CD4-positive, CD25-positive, alpha-beta regulatory T cell (primary cell): ENCODE data around the gene ACTG2. TPM values are rescaled to one million over a fixed set of nuclear protein-coding genes. Genes with fewer than 3 reads are reported as not detected.
"Not testable (repeated sequence)": the region's sequence is repeated elsewhere in the genome, so short reads cannot be mapped to it uniquely, and the experiment has no call there.

Experiments
- ATAC-seq, 2 donors: fragments of 150-1000 bp; cut with Tn5 transposase; one replicate each; pipeline ENCODE4 v1.10.0; 2021; ENCODE audit warnings: low read depth in 2 of 2, moderate number of reproducible peaks in 2 of 2, moderate library complexity in 1 of 2
- DNase-seq, 3 donors: peaks; one replicate each; pipeline versions ENCODE4 v3.0.0 to v3.0.0-alpha.2; 2012 to 2022; ENCODE audit warnings: mixed read lengths in 1 of 3
- H3K27ac ChIP-seq: one replicate; pipeline ENCODE4 v1.7.0; 2013; ENCODE audit warnings: mild to moderate bottlenecking, low read length; ENCODE audit not compliant: insufficient read depth, poor library complexity, severe bottlenecking
- H3K27me3 ChIP-seq: one replicate; pipeline ENCODE4 v1.7.0; 2013; ENCODE audit warnings: low read length; ENCODE audit not compliant: control insufficient read depth, insufficient read depth
- H3K36me3 ChIP-seq: one replicate; pipeline ENCODE4 v1.7.0; 2013; ENCODE audit warnings: mild to moderate bottlenecking, low read length, moderate library complexity; ENCODE audit not compliant: control insufficient read depth, insufficient read depth
- H3K4me1 ChIP-seq: 2 replicates; pipeline ENCODE4 v1.7.0; 2013; ENCODE audit warnings: mild to moderate bottlenecking, low read length; ENCODE audit not compliant: insufficient read depth, control insufficient read depth, poor library complexity, severe bottlenecking
- H3K4me3 ChIP-seq: one replicate; pipeline ENCODE4 v1.7.0; 2013; ENCODE audit warnings: low read depth, mild to moderate bottlenecking, low read length, moderate library complexity
- H3K9me3 ChIP-seq, 2 experiments: 1 replicate in 1 of 2; 2 replicates in 1 of 2; pipeline ENCODE4 v1.7.0; 2013; ENCODE audit warnings: low read length in 2 of 2, mild to moderate bottlenecking in 1 of 2, moderate library complexity in 1 of 2; ENCODE audit not compliant: control insufficient read depth in 2 of 2
- H3K27ac Mint-ChIP-seq, 3 donors: one replicate each; pipeline ENCODE4 v1.8.0; 2020 to 2022; ENCODE audit warnings: mild to moderate bottlenecking in 3 of 3, mixed read lengths in 3 of 3, moderate library complexity in 2 of 3
- H3K27me3 Mint-ChIP-seq: one replicate; pipeline ENCODE4 v1.8.0; 2022; ENCODE audit warnings: mild to moderate bottlenecking, mixed read lengths
- H3K36me3 Mint-ChIP-seq: one replicate; pipeline ENCODE4 v1.8.0; 2020; ENCODE audit warnings: mixed read lengths
- H3K4me1 Mint-ChIP-seq, 4 donors: one replicate each; pipeline ENCODE4 v1.8.0; 2020 to 2022; ENCODE audit warnings: mixed read lengths in 4 of 4, mild to moderate bottlenecking in 1 of 4
- H3K4me3 Mint-ChIP-seq, 4 donors: one replicate each; pipeline ENCODE4 v1.8.0; 2020 to 2022; ENCODE audit warnings: mild to moderate bottlenecking in 4 of 4, mixed read lengths in 4 of 4, moderate library complexity in 3 of 4
- H3K9me3 Mint-ChIP-seq, 7 donors: one replicate each; pipeline ENCODE4 v1.8.0; 2020 to 2022; ENCODE audit warnings: mixed read lengths in 7 of 7, mild to moderate bottlenecking in 3 of 7, moderate library complexity in 2 of 7
- polyA plus RNA-seq, 4 donors: library from polyadenylated mRNA; unstranded; fragments of 300-500 nt; fragmentation: Illumina TruSeq; gene quantifications; one replicate each; pipeline ENCODE4 v1.2.3, GENCODE V29; 2021
- total RNA-seq: library from RNA; stranded (reverse); gene quantifications from one replicate; pipeline ENCODE4 v1.2.3, GENCODE V29; 2022

ACTG2 gene
- total and polyA plus RNA-seq, 5 donors from 2014 or later = 0.64 to 6.6 (median 2.8) TPM

GRCh38 chr2:73935641-73936040, 42.8 kb downstream of the ACTG2 start:
- peaks cover 6 to 92% (median 72%) of the 10 kb centered on the region in 4 donors for H3K4me1 Mint-ChIP-seq
- no peaks in the 10 kb centered on the region for H3K9me3 Mint-ChIP-seq
- DNase-seq = no peak
- peaks cover 51% of the 10 kb centered on the region for H3K36me3 Mint-ChIP-seq
- peaks cover 32% of the 10 kb centered on the region for H3K36me3 ChIP-seq
- H3K9me3 ChIP-seq = no peaks in the 10 kb centered on the region
- no peak overlapping the region for H3K4me3 ChIP-seq
- no peak for ATAC-seq
- no peaks in the 10 kb centered on the region for H3K27me3 ChIP-seq
- H3K4me3 Mint-ChIP-seq = no peak overlapping the region
- H3K27ac ChIP-seq = no peak overlapping the region
- H3K4me1 ChIP-seq = peaks cover 32% of the 10 kb centered on the region
- no peaks in the 10 kb centered on the region for H3K27me3 Mint-ChIP-seq
- peak overlapping the region in 1 of 3 donors; percentile 64 for H3K27ac Mint-ChIP-seq

- H3K4me1 Mint-ChIP-seq = peaks cover 6 to 91% (median 69%) of the 10 kb centered on the region in 4 donors
- peaks cover 21% of the 10 kb centered on the region for H3K4me1 ChIP-seq
- H3K9me3 ChIP-seq = no peaks in the 10 kb centered on the region
- peaks cover 45% of the 10 kb centered on the region for H3K36me3 Mint-ChIP-seq
- ATAC-seq = no peak
- H3K27ac ChIP-seq = no peak overlapping the region
- H3K4me3 Mint-ChIP-seq = peak overlapping the region in 1 of 4 donors; percentile 22
- H3K27ac Mint-ChIP-seq = peak overlapping the region; percentile 38 to 89 (median 64)
- no peak for DNase-seq
- no peaks in the 10 kb centered on the region for H3K27me3 ChIP-seq
- H3K36me3 ChIP-seq = peaks cover 31% of the 10 kb centered on the region
- no peaks in the 10 kb centered on the region for H3K27me3 Mint-ChIP-seq
- no peak overlapping the region for H3K4me3 ChIP-seq
- no peaks in the 10 kb centered on the region for H3K9me3 Mint-ChIP-seq
Observed at GRCh38 chr2:73937103-73937885, 44.5 kb downstream of the ACTG2 start.

GRCh38 chr2:73937899-73938298, 45.1 kb downstream of the ACTG2 start:
- Mint-ChIP-seq H3K4me1 (peaks cover 12 to 91% (median 70%) of the 10 kb centered on the region in 4 donors), H3K36me3 (peaks cover 44% of the 10 kb centered on the region), H3K4me3 (no peak overlapping the region), H3K9me3 (no peaks in the 10 kb centered on the region), H3K27me3 (no peaks in the 10 kb centered on the region), H3K27ac (peak overlapping the region in 2 of 3 donors; percentile 20 to 89)
- H3K4me3 ChIP-seq = no peak overlapping the region
- ATAC-seq = no peak
- no peaks in the 10 kb centered on the region for H3K9me3 ChIP-seq
- no peak for DNase-seq
- no peaks in the 10 kb centered on the region for H3K27me3 ChIP-seq
- H3K27ac ChIP-seq = no peak overlapping the region
- H3K36me3 ChIP-seq = peaks cover 27% of the 10 kb centered on the region
- H3K4me1 ChIP-seq = peaks cover 21% of the 10 kb centered on the region

- peak in 1 of 3 donors; percentile 14 for DNase-seq
- peak; percentile 29 to 30 for ATAC-seq
- H3K27me3 ChIP-seq = no peaks in the 10 kb centered on the region
- peaks cover 21% of the 10 kb centered on the region for H3K4me1 ChIP-seq
- no peaks in the 10 kb centered on the region for H3K9me3 ChIP-seq
- H3K27me3 Mint-ChIP-seq = no peaks in the 10 kb centered on the region
- H3K36me3 ChIP-seq = peaks cover 28% of the 10 kb centered on the region
- peak overlapping the region in 2 of 4 donors; percentile 15 to 50 for H3K4me3 Mint-ChIP-seq
- H3K4me3 ChIP-seq = no peak overlapping the region
- no peaks in the 10 kb centered on the region for H3K9me3 Mint-ChIP-seq
- peak overlapping the region in 2 of 3 donors; percentile 20 to 63 for H3K27ac Mint-ChIP-seq
- peaks cover 12 to 92% (median 65%) of the 10 kb centered on the region in 4 donors for H3K4me1 Mint-ChIP-seq
- H3K27ac ChIP-seq = no peak overlapping the region
- peaks cover 39% of the 10 kb centered on the region for H3K36me3 Mint-ChIP-seq
Observed at GRCh38 chr2:73938718-73939352, 46.0 kb downstream of the ACTG2 start.

GRCh38 chr2:73939419-73939818, 46.6 kb downstream of the ACTG2 start:
- ATAC-seq = peak; percentile 54 to 57
- Mint-ChIP-seq H3K27ac (peak overlapping the region in 1 of 3 donors; percentile 20), H3K4me1 (peaks cover 16 to 92% (median 67%) of the 10 kb centered on the region in 4 donors), H3K4me3 (peak overlapping the region in 1 of 4 donors; percentile 14), H3K27me3 (no peaks in the 10 kb centered on the region), H3K9me3 (no peaks in the 10 kb centered on the region), H3K36me3 (peaks cover 39% of the 10 kb centered on the region)
- Histone ChIP-seq H3K36me3 (peaks cover 29% of the 10 kb centered on the region), H3K4me1 (peaks cover 21% of the 10 kb centered on the region), H3K27ac (no peak overlapping the region), H3K4me3 (no peak overlapping the region), H3K9me3 (no peaks in the 10 kb centered on the region), H3K27me3 (no peaks in the 10 kb centered on the region)
- DNase-seq = peak in 2 of 3 donors; percentile 28 to 29

GRCh38 chr2:73940066-73940465, 47.3 kb downstream of the ACTG2 start:
- H3K27ac Mint-ChIP-seq = peak overlapping the region in 2 of 3 donors; percentile 17 to 58
- peaks cover 34% of the 10 kb centered on the region for H3K36me3 ChIP-seq
- not testable (repeated sequence) for H3K4me3 Mint-ChIP-seq, H3K4me3 ChIP-seq, H3K27me3 ChIP-seq, ATAC-seq, H3K9me3 ChIP-seq, H3K9me3 Mint-ChIP-seq, H3K27me3 Mint-ChIP-seq, DNase-seq, H3K27ac ChIP-seq
- peaks cover 16 to 95% (median 74%) of the 10 kb centered on the region in 4 donors for H3K4me1 Mint-ChIP-seq
- H3K36me3 Mint-ChIP-seq = peaks cover 46% of the 10 kb centered on the region
- H3K4me1 ChIP-seq = peaks cover 21% of the 10 kb centered on the region

- peaks cover 48% of the 10 kb centered on the region for H3K36me3 ChIP-seq
- Mint-ChIP-seq H3K4me1 (peaks cover 22 to 97% (median 65%) of the 10 kb centered on the region in 4 donors), H3K4me3 (no peak overlapping the region), H3K9me3 (no peaks in the 10 kb centered on the region), H3K36me3 (peaks cover 44% of the 10 kb centered on the region), H3K27ac (peak overlapping the region in 1 of 3 donors; percentile 72), H3K27me3 (no peaks in the 10 kb centered on the region)
- H3K4me1 ChIP-seq = peaks cover 8% of the 10 kb centered on the region
- no peak for ATAC-seq
- no peaks in the 10 kb centered on the region for H3K9me3 ChIP-seq
- H3K27me3 ChIP-seq = no peaks in the 10 kb centered on the region
- no peak overlapping the region for H3K4me3 ChIP-seq
- H3K27ac ChIP-seq = peak overlapping the region; percentile 36
- no peak for DNase-seq
Observed at GRCh38 chr2:73942664-73943063, 49.9 kb downstream of the ACTG2 start.
